Endothelial cell of umbilical vein (primary cell): ENCODE measurements around the gene POLE. TPM values are rescaled to one million over a fixed set of nuclear protein-coding genes. Genes with fewer than 3 reads are reported as not detected.

Experiments used
- BruUV-seq: library from RNA; stranded (reverse); fragments of 400-500 nt; replicated peaks from 2 replicates; lab custom pipeline; 2021; lab: Mats Ljungman, UMichigan
- CTCF ChIA-PET: fragments of 300-600, 350-600 bp; sonication (Branson Sonifier 250); formaldehyde crosslinking; loops from one replicate; lab custom pipeline; 2021; ENCODE audit warnings: antibody characterized with exemption, inconsistent platforms; lab: Charles Lee
- POLR2A ChIA-PET: fragments of 300-600, 350-600 bp; sonication (Branson Sonifier 250); formaldehyde crosslinking; loops from one replicate; lab custom pipeline; 2021; ENCODE audit warnings: antibody characterized with exemption, inconsistent platforms; lab: Charles Lee
- DNase-seq: peaks from one replicate; pipeline ENCODE4 v3.0.0-alpha.2; 2011; ENCODE audit warnings: low read depth, low spot score
- FAIRE-seq: peaks from 2 replicates; lab custom pipeline; 2011; peaks lifted over from hg19 to GRCh38; lab: Jason Lieb, UNC
- H2AFZ ChIP-seq: 2 replicates; pipeline ENCODE4 v1.6.0; 2012; ENCODE audit warnings: low read depth, low read length, control low read depth, inconsistent platforms
- H3K27ac ChIP-seq: 2 replicates; pipeline ENCODE4 v1.5.1; 2011; ENCODE audit warnings: low read depth, mild to moderate bottlenecking, control low read depth, low read length, moderate library complexity; ENCODE audit not compliant: insufficient read depth
- H3K27me3 ChIP-seq, 2 experiments: 2 replicates each; pipeline versions ENCODE4 v1.6.0 to v1.6.1; 2011; ENCODE audit warnings: low read length in 2 of 2, mixed read lengths in 1 of 2; ENCODE audit not compliant: control insufficient read depth in 2 of 2, insufficient read depth in 2 of 2
- H3K36me3 ChIP-seq, 2 experiments: 2 replicates in 1 of 2; 3 replicates in 1 of 2; pipeline ENCODE4 v1.5.1; 2011; ENCODE audit warnings: low read length in 2 of 2, mild to moderate bottlenecking in 1 of 2, moderate library complexity in 1 of 2; ENCODE audit not compliant: control insufficient read depth in 2 of 2, insufficient read depth in 2 of 2; ENCODE audit errors: extremely low read depth in 1 of 2
- H3K4me1 ChIP-seq: 3 replicates; pipeline ENCODE4 v1.5.1; 2011; ENCODE audit warnings: mild to moderate bottlenecking, low read length; ENCODE audit not compliant: control insufficient read depth, insufficient read depth; ENCODE audit errors: extremely low read depth
- H3K4me2 ChIP-seq: 2 replicates; pipeline ENCODE4 v1.6.1; 2011; ENCODE audit warnings: low read length, control low read depth, mixed read lengths; ENCODE audit not compliant: insufficient read depth
- H3K4me3 ChIP-seq, 3 experiments: fragments of 200-600 bp in 1 of 3; sonication (generic), shearing (Covaris generic) in 1 of 3; replicated peaks in 1 of 3; 2 replicates each; pipeline ENCODE4 v1.5.1; 2011 to 2016; ENCODE audit warnings: control low read depth in 3 of 3, low read length in 3 of 3, mild to moderate bottlenecking in 2 of 3, inconsistent platforms in 1 of 3, low read depth in 1 of 3, moderate library complexity in 1 of 3; ENCODE audit not compliant: insufficient read depth in 1 of 3
- H3K79me2 ChIP-seq: 2 replicates; pipeline ENCODE4 v1.6.0; 2012; ENCODE audit warnings: low read length, inconsistent platforms; ENCODE audit not compliant: control insufficient read depth, insufficient read depth
- H3K9ac ChIP-seq: replicated peaks from 2 replicates; pipeline ENCODE3; 2011; ENCODE audit warnings: low read length, control low read depth; ENCODE audit not compliant: insufficient read depth; ENCODE audit errors: extremely low read depth
- H3K9me1 ChIP-seq: replicated peaks from 3 replicates; pipeline ENCODE4 v1.6.0; 2011; ENCODE audit warnings: mild to moderate bottlenecking, low read length; ENCODE audit not compliant: control insufficient read depth, insufficient read depth; ENCODE audit errors: extremely low read depth
- H3K9me3 ChIP-seq: replicated peaks from 2 replicates; pipeline ENCODE4 v1.5.1; 2012; ENCODE audit warnings: low read length, inconsistent platforms; ENCODE audit not compliant: control insufficient read depth, insufficient read depth
- H4K20me1 ChIP-seq: replicated peaks from 2 replicates; pipeline ENCODE3; 2011; ENCODE audit warnings: mild to moderate bottlenecking, low read length; ENCODE audit not compliant: control insufficient read depth, insufficient read depth; ENCODE audit errors: extremely low read depth
- CTCF ChIP-seq, 2 donors: IDR thresholded peaks; 1 replicate in 1 of 2; 2 replicates in 1 of 2; pipeline ENCODE4 v1.5.1; 2011; ENCODE audit warnings: low read length in 2 of 2, mild to moderate bottlenecking in 2 of 2, moderate library complexity in 2 of 2, control low read depth in 1 of 2, inconsistent platforms in 1 of 2, low read depth in 1 of 2; ENCODE audit not compliant: insufficient read depth in 1 of 2; ENCODE audit errors: extremely low read depth in 1 of 2
- EZH2 ChIP-seq: IDR thresholded peaks from 2 replicates; pipeline ENCODE4 v1.6.1; 2012; ENCODE audit warnings: borderline replicate concordance, low read depth, mild to moderate bottlenecking, moderate library complexity, low read length, inconsistent platforms; ENCODE audit not compliant: severe bottlenecking
- FOS ChIP-seq: IDR thresholded peaks from 2 replicates; pipeline ENCODE4 v1.6.1; 2011; ENCODE audit warnings: mild to moderate bottlenecking, low read length, moderate library complexity, borderline replicate concordance; ENCODE audit not compliant: insufficient read depth
- GATA2 ChIP-seq: IDR thresholded peaks from 2 replicates; pipeline ENCODE4 v1.7.0; 2011; ENCODE audit warnings: low read depth, mild to moderate bottlenecking, moderate library complexity, mixed read lengths, low read length; ENCODE audit not compliant: insufficient read length, insufficient read depth
- JUN ChIP-seq: IDR thresholded peaks from 2 replicates; pipeline ENCODE4 v1.6.1; 2011; ENCODE audit warnings: borderline replicate concordance, low read depth; ENCODE audit not compliant: insufficient read length, insufficient read depth
- MAX ChIP-seq: IDR thresholded peaks from 2 replicates; pipeline ENCODE4 v1.6.1; 2011; ENCODE audit not compliant: insufficient read depth, insufficient read length
- MYC ChIP-seq: IDR thresholded peaks from one replicate; pipeline ENCODE4 v1.6.1; 2011; ENCODE audit warnings: mild to moderate bottlenecking, low read depth, low read length
- POLR2A ChIP-seq: IDR thresholded peaks from 2 replicates; pipeline ENCODE4 v1.6.1; 2012; ENCODE audit warnings: low read depth, mild to moderate bottlenecking, control low read depth, low read length
- POLR2AphosphoS5 ChIP-seq: IDR thresholded peaks from 2 replicates; pipeline ENCODE4 v1.6.1; 2012; ENCODE audit warnings: low read depth, mild to moderate bottlenecking, control low read depth, low read length, moderate library complexity; ENCODE audit not compliant: insufficient read depth
- dilution Hi-C: fragments of 300-500 bp; cut with MboI; formaldehyde crosslinking; loops from one replicate; pipeline ENCODE4 v1.15.0; 2019; ENCODE audit warnings: low sequenced_read_pairs; ENCODE audit not compliant: extremely low pct_ligation_motif_present
- intact Hi-C: fragments of 100-400 bp; cut with micrococcal nuclease; formaldehyde crosslinking; loops from one replicate; pipeline ENCODE4 v1.10.0; 2022
- polyA plus RNA-seq, 4 experiments: library from polyadenylated mRNA; depleted of rRNA in 3 of 4; stranded (reverse) in 3 of 4; unstranded in 1 of 4; fragments of >200 nt; gene quantifications; 2 replicates each; pipeline versions ENCODE4 v1.2.1 to v1.2.3, GENCODE V29; 2011 to 2012; ENCODE audit warnings: missing spikeins in 1 of 4
- total RNA-seq: library from RNA; stranded (reverse); gene quantifications from 2 replicates; pipeline ENCODE4 v1.2.3, GENCODE V29; 2021

Gene POLE
- total and polyA plus RNA-seq, 2 donors (not counting 3 experiments of a cell fraction or from before 2014, with no cell fraction given), result 22.9 to 82.7 TPM

DNA sequence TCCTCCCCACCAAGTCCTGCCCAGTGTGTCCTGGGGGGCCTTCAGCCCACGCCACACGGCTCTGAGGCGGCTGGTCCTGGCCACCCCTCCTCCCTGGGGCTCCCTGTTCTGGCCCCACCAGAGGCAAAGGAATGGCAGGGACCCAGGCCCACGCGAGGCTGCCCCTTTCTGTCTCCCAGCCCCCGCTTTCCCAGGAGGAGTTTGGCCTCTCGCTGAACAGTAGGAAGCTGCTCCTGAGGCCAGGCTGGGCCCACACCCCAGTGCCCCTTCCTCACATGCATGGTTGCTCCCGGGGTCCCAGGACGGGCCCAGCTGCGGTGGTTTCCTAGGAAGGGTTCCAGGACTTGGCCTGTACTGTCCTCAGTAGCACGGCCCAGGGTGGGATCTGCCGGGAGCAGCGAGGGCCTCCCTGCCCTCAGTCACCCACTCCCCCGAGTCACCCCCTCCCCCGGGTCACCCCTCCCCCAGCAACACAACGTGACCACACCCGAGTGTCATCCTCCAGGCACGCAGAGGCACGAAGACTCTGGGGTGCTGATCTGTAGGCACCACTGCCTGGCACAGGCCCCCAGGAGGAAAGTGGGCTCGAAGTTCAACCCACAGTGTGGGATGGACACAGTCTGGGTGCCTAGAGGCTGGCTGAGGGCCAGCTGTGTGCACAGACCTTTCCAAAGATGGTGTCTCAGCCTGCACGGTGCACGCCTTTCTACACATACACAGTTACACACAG is 109.8 kb downstream of the POLE start:
- dilution Hi-C loops (no loop called here), intact Hi-C loops (no loop called here)
- Histone ChIP-seq H3K4me2 (no peak overlapping the region), H3K4me3 (no peak overlapping the region), H3K27me3 (peaks cover 0 to under 1% of the 10 kb centered on the region in 2 experiments), H4K20me1 (no peaks in the 10 kb centered on the region), H3K9me1 (no peaks in the 10 kb centered on the region), H3K9ac (no peak overlapping the region), H3K79me2 (no peaks in the 10 kb centered on the region), H3K9me3 (no peaks in the 10 kb centered on the region), H3K4me1 (no peaks in the 10 kb centered on the region), H3K27ac (no peak overlapping the region), H2AFZ (no peak overlapping the region), H3K36me3 (peaks cover 2 to 36% of the 10 kb centered on the region in 2 experiments)
- DNase-seq, result no peak
- POLR2A ChIA-PET, result no interaction called here
- BruUV-seq, result no TSS peak
- TF ChIP-seq POLR2AphosphoS5 (no peak), MAX (no peak), MYC (no peak), EZH2 (no peak), CTCF (IDR thresholded peaks at IDR 0.05; ENCODE audit: extremely low read depth in 1 of 2, insufficient read depth in 1 of 2, low read depth in 1 of 2, low read length in 2 of 2) (no peak), FOS (no peak), POLR2A (no peak), GATA2 (no peak), JUN (no peak)
- no peak for FAIRE-seq
- CTCF ChIA-PET, result interaction anchor here (1.0 to 1.5 kb wide), 2 partner anchors 37 to 163 kb away, joined by 4 read pairs; no protein-coding TSS in a partner anchor
